Calu3 (cell line): ENCODE measurements around the gene GFOD1. TPM values are rescaled to one million over a fixed set of nuclear protein-coding genes. Genes with fewer than 3 reads are reported as not detected.

ENCODE experiments used
- BruUV-seq: library from RNA; stranded (reverse); fragments of 400-500 nt; replicated peaks from 2 replicates; lab custom pipeline; 2021; lab: Mats Ljungman, UMichigan
- CTCF ChIA-PET: fragments of 300-600 bp; sonication (Branson Sonifier 250); formaldehyde crosslinking; loops from one replicate; lab custom pipeline; 2022; ENCODE audit warnings: antibody characterized with exemption; lab: Charles Lee
- DNase-seq: peaks from one replicate; pipeline ENCODE4 v3.0.0; 2022
- H3K27ac Mint-ChIP-seq: one replicate; pipeline ENCODE4 v1.8.0; 2022; ENCODE audit warnings: mixed read lengths; ENCODE audit not compliant: unreplicated experiment
- H3K27me3 Mint-ChIP-seq: one replicate; pipeline ENCODE4 v1.8.0; 2022; ENCODE audit warnings: mixed read lengths; ENCODE audit not compliant: unreplicated experiment
- H3K36me3 Mint-ChIP-seq: one replicate; pipeline ENCODE4 v1.8.0; 2022; ENCODE audit warnings: mild to moderate bottlenecking, moderate library complexity, mixed read lengths; ENCODE audit not compliant: insufficient read depth, unreplicated experiment
- H3K4me1 Mint-ChIP-seq: one replicate; pipeline ENCODE4 v1.8.0; 2022; ENCODE audit warnings: mild to moderate bottlenecking, low read depth, mixed read lengths; ENCODE audit not compliant: unreplicated experiment
- H3K4me3 Mint-ChIP-seq: one replicate; pipeline ENCODE4 v1.8.0; 2022; ENCODE audit warnings: mild to moderate bottlenecking, low read depth, moderate library complexity, mixed read lengths; ENCODE audit not compliant: unreplicated experiment
- H3K9me3 Mint-ChIP-seq: one replicate; pipeline ENCODE4 v1.8.0; 2022; ENCODE audit warnings: low read depth, mixed read lengths; ENCODE audit not compliant: unreplicated experiment
- intact Hi-C: fragments of 100-400 bp; cut with micrococcal nuclease; formaldehyde crosslinking; loops from one replicate; pipeline ENCODE4 v1.10.0; 2022; ENCODE audit not compliant: unreplicated experiment
- total RNA-seq: library from RNA; stranded (reverse); gene quantifications from 2 replicates; pipeline ENCODE4 v1.2.3, GENCODE V29; 2022
- TF ChIP-seq, protein P1 (sequence below): fragments of 200-600 bp; IDR thresholded peaks from one replicate; pipeline ENCODE4 v1.8.0; 2022; ENCODE audit warnings: antibody characterized with exemption; ENCODE audit not compliant: unreplicated experiment

Gene GFOD1
- total RNA-seq, 1 experiment from 2014 or later = 9.5 TPM

GRCh38 chr6:13425270-13425873, 62.0 kb downstream of the GFOD1 start:
- DNase-seq = no peak
- BruUV-seq = no TSS peak
- Mint-ChIP-seq H3K27me3 (no peaks in the 10 kb centered on the region), H3K4me3 (no peak overlapping the region), H3K27ac (no peak overlapping the region), H3K36me3 (no peaks in the 10 kb centered on the region), H3K4me1 (peaks cover 21% of the 10 kb centered on the region), H3K9me3 (no peaks in the 10 kb centered on the region)
- intact Hi-C loops = no loop called here
- CTCF ChIA-PET = interaction anchor here (0.6 kb wide), 1 partner anchor 61 kb away, joined by 9 read pairs; no protein-coding TSS in a partner anchor
- TF ChIP-seq, protein P1, sequence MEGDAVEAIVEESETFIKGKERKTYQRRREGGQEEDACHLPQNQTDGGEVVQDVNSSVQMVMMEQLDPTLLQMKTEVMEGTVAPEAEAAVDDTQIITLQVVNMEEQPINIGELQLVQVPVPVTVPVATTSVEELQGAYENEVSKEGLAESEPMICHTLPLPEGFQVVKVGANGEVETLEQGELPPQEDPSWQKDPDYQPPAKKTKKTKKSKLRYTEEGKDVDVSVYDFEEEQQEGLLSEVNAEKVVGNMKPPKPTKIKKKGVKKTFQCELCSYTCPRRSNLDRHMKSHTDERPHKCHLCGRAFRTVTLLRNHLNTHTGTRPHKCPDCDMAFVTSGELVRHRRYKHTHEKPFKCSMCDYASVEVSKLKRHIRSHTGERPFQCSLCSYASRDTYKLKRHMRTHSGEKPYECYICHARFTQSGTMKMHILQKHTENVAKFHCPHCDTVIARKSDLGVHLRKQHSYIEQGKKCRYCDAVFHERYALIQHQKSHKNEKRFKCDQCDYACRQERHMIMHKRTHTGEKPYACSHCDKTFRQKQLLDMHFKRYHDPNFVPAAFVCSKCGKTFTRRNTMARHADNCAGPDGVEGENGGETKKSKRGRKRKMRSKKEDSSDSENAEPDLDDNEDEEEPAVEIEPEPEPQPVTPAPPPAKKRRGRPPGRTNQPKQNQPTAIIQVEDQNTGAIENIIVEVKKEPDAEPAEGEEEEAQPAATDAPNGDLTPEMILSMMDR = no peak

DNA sequence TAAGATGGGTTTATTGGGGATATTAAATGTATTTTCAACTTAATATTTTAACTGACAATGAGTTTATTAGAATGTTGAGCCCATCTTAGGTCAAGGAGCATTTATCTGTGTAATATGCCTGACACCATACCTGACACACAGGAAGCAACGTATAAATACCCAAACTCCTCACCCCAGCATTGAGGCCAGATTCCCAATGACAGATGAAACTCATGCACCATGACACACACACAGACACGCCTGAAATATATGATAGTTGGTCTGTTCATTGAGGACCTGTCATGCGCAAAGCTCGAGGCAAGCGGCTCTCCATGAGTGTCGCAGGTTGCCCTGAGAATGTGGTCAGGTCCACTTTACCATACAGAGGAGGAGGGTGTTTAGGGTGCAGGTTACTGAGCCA, 64.1 kb downstream of the GFOD1 start:
- no TSS peak for BruUV-seq
- no peak for DNase-seq
- Mint-ChIP-seq H3K27ac (no peak overlapping the region), H3K9me3 (no peaks in the 10 kb centered on the region), H3K27me3 (no peaks in the 10 kb centered on the region), H3K36me3 (peaks cover 5% of the 10 kb centered on the region), H3K4me3 (no peak overlapping the region), H3K4me1 (peaks cover 40% of the 10 kb centered on the region)
- intact Hi-C loops = no loop called here
- CTCF ChIA-PET = no interaction called here
- TF ChIP-seq, protein P1 = no peak

DNA sequence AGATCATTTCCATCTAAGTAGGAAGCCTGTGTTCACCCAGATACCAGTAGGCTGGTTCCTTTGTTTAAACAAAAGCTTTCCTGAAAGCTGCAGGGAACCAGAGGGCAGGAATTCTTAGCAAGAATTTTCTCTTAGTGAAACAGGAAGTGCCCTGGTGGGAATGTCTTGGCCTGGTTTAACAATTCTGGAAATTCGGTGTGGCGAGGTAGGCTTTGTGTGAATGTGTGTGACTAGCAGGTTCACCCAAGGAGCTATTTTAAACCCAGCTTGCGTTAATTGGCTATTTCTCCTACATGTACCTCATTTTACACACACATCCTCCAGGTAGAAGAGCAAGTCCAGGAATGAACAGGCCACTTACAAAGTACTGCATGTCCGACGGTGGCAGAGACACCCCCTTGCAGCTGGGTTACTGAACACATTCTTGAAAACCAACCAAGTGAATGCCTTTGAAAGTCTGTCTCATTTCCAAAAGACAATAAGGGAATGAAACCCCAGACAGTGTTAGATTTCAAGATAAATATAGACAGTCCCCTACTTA, 64.6 kb downstream of the GFOD1 start:
- Mint-ChIP-seq H3K27me3 (no peaks in the 10 kb centered on the region), H3K4me1 (peaks cover 45% of the 10 kb centered on the region), H3K36me3 (peaks cover 5% of the 10 kb centered on the region), H3K27ac (no peak overlapping the region), H3K9me3 (no peaks in the 10 kb centered on the region), H3K4me3 (no peak overlapping the region)
- BruUV-seq = no TSS peak
- TF ChIP-seq, protein P1 = no peak
- no peak for DNase-seq
- intact Hi-C loops = no loop called here
- CTCF ChIA-PET = no interaction called here

DNA sequence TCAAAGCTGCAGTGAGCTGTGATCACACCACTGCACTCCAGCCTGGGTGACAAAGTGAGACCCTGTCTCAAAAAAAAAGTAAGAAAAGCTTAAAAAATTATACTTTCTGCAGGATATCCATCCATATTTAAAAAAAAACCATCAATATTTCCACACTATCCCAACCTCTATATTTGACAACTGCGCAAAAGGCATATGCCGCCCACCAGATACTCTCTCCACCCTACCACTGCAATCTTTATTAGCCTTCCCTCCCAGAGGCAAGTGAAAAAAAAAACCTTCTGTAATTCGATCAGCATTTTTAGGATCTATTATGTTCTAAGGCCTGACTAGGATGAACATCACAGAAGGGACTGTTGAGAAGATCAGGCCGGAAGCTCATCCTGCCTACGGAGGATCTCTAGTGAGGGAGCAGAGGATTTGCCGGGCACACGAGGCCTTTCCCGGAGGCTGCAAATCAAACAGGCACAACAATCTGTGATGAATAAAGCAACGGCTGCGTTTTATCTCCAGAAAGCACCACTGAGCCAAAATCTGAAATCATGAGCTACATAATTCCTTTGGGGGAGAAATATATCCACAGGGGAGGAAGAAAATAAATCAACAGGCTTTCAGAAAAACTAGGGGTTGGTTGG, 65.9 kb downstream of the GFOD1 start:
- Mint-ChIP-seq H3K36me3 (peaks cover 5% of the 10 kb centered on the region), H3K27ac (no peak overlapping the region), H3K4me1 (peaks cover 47% of the 10 kb centered on the region), H3K4me3 (no peak overlapping the region), H3K27me3 (no peaks in the 10 kb centered on the region), H3K9me3 (no peaks in the 10 kb centered on the region)
- intact Hi-C loops = no loop called here
- CTCF ChIA-PET = no interaction called here
- DNase-seq = no peak
- no TSS peak for BruUV-seq
- TF ChIP-seq, protein P1 = no peak
